GM12872 (cell line): Measurements from ENCODE around the gene ANKRD9.

ENCODE experiments used
- CTCF ChIP-seq: IDR thresholded peaks from 3 replicates; pipeline ENCODE4 v1.5.1; 2011; ENCODE audit warnings: low read depth, mild to moderate bottlenecking, low read length, moderate library complexity; ENCODE audit not compliant: insufficient read depth

Gene ANKRD9

GRCh38 chr14:102464006-102464405 is 45.6 kb downstream of the ANKRD9 start:
- TF ChIP-seq CTCF = no peak

DNA sequence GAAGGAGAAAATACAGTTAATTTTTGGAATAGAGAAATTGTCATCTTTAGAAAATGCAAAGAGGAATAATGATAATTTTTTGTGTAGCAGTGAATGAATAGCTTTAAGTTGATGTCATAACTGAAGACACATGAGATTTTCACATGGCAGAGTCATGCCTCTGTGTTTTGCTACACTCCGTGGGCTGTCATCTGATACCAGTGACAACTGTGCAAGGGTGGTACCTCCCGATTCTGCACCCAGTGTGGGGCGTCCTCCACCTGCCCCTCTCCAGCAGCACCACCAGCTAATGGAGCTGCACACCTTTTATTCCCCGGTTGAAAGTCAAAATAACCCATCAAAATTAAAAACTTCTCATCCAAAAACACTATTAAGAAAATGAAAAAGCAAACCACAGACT is 47.2 kb downstream of the ANKRD9 start:
- no peak for TF ChIP-seq CTCF

- no peak for TF ChIP-seq CTCF
These were observed 47.9 kb downstream of the ANKRD9 start for GRCh38 chr14:102461490-102462338.

GRCh38 chr14:102457509-102457908 is 52.1 kb downstream of the ANKRD9 start:
- no peak for TF ChIP-seq CTCF

- no peak for TF ChIP-seq CTCF
These were observed 54.9 kb downstream of the ANKRD9 start for GRCh38 chr14:102454711-102455110.

DNA sequence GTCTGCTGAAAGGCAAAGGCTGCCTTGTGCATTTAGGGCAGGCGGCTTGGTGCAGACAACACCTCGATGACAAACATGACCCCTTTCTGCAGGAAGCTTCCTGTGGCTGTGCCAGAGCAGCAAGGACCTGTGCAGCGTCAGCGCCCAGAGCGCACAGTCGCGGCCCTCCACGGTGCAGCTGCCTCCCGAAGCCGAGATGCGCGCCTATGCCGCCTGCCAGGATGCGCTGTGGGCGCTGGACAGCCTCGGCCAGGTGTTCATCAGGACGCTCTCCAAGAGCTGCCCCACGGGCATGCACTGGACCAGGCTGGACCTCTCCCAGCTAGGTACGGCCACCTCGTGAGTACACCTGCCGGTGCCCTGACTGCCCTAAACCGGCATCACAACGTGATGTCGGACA is 57.3 kb downstream of the ANKRD9 start:
- TF ChIP-seq CTCF = no peak
